GM21423 (cell line): ENCODE results near the gene MEGF11.
"Not testable (repeated sequence)": the region's sequence is repeated elsewhere in the genome, so short reads cannot be mapped to it uniquely, and the experiment has no call there.

Experiments used
- ATAC-seq: cut with Tn5 transposase; IDR thresholded peaks from one replicate; pipeline ENCODE4 v1.9.1; 2021; ENCODE audit warnings: mild to moderate bottlenecking, moderate library complexity; ENCODE audit not compliant: unreplicated experiment

MEGF11 gene

DNA sequence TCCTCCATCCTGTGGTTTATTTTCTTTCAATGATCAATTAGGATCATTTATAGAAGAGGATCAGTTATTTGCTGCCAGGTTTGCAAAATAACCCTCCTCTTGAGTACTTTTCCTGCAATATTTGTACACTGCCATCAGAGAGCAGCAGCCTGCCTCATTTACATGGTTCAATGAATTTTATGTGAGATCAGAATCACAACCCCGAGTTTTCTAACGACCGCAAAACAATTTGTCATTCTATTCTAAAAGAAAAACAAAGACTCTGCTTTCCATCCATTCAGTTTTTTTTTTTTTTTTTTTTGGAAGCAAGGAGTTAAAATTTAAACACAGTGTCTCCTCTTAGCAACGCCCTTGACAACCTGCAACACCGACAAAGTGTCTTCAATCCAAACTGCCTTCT, 237.4 kb downstream of the MEGF11 start:
- no peak for ATAC-seq

DNA sequence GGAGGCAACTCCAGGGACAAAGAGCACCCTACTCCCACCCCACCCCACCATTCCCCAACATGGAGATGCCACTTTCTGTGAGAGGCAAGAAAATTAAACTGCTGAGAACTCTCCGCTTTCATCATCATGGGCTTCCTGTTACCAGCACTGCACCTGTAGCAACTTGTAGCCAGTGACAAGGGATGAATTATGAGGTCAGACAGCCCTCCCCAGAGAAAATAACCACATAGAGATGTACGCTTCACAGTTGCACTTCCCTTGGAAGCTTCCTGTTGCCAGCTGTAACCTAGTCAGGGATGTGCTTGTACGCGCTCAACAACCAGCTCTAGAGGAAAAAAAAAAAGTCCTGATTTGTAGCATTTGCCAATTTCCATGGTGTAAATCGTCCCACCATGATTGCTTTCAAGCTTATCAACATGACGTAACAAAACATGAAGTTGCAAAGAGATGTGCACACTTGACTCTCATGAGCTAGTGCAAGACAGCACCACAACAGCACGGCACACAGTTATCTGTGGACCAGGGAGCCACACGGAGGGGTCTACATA, 238.8 kb downstream of the MEGF11 start:
- ATAC-seq, result no peak

DNA sequence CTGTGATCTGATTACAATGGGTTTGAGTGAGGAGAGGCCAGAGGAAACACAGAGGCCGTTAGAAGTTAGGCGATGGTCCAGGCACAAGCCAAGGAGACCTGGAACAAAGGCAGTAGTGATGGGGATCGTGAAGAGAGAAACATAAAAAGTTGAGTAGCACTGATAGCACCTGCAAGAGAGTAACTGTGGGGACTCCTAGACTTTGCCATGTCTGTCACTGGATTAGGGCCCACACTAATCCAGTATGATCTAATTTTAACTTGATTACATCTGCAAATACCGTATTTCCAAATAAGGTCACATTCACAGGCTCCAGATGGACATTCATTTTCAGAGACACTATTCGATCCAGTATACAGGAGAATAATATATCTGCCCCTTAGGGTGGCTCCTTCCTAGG, 239.5 kb downstream of the MEGF11 start:
- no peak for ATAC-seq

DNA sequence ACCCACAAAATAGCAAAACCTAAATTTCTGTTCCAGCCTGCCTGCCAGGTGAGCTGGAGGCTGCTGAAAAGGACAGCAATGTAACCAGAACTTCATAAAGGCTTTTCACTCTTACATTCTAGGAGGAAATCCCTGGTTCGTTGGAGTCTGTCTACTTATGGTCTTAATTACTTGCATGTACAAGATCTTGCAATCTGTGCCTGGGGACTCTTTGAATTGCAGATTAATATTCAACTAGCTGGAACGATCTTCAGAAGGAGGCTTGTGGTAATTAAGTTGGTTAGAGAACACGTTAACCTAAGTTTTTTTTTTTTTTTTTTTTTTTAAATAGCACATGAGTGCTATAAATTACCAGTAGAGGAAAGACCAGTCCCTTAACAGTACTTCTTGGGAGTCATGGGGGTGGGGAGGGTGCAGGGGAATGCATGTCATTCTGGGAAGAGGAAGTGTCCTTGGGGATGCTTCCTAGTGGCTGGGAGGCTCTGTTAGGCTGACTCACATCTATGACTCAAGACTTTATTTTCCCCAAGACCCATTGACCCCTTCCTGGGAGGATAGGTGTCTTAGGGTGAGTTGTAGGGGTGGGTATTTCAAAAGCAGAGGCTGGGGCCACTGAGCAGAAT, 244.5 kb downstream of the MEGF11 start:
- no peak for ATAC-seq

DNA sequence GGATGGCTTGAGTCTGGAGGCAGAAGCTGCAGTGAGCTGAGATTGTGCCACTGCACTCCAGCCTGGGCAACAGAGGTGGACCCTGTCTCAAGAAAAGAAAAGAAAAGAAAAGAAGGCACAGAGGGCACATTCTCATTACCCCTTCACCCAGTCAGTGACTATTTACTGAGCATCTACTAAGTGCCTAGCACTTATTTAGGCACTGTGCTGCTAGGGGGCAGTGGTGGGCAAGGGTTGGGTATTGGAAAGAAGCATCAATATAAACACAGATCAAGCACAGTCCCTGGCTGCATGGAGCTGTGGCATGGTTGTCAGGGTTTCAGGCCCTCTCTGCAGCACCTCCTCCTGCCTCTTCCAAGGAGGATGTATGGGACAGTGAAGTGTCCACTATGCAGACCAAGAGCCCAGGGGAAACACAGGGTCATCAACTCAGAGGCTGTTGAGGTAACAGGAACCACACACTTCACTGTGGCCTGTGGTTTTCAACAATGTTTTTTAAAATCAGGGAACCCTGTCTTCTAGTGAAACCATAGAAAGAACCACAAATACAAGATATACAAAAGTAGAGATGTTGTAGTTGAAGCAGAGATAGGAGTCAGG, 245.8 kb downstream of the MEGF11 start:
- ATAC-seq, result no peak

DNA sequence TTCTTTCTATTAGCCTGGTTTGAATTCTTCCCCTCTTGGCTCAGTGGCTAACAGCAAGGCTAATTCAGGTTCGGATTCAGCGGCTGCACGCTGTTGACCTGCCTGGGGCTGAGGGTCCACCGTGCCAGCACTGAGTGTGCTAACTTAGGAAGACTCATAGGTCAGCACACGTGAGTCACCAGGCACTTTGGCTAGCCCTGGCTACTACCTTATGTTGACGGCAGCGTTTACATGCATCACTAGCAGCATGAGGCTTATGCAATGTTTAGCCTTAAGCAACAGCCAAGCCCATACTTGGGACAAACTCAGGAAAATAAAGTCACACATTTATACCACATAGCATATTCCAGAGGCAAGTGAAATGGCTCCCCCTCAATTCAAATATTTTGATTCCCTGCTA, 246.6 kb downstream of the MEGF11 start:
- no peak for ATAC-seq

DNA sequence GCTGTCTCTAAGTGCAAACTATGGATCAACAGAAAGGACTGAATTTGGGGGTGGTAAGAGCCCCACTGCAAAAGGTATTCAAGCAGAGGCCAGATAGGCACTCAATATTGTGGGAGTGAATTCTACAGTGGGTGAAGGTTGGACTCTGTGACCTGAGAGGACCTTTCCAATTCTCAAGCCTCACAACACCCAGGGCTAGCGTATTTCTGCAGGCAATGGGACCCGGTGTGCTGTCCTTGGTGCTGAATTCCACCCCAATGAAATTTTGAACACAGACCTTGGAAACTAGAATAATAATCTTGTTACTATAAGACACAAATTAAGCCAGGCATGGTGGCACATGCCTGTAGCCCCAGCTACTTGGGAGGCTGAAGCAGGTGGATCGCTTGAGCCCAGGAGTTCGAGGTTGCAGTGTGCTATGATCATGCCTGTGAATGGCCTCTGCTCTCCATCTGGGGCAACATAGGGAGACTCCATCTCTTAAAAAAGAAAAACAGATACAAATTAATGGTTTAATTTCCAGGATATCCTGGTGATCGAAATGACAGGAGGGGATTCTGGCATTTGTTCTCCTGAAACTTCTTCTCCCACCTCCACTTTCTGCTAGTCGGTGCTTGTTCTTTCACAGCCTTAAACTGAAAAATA, 248.8 kb downstream of the MEGF11 start:
- no peak for ATAC-seq

DNA sequence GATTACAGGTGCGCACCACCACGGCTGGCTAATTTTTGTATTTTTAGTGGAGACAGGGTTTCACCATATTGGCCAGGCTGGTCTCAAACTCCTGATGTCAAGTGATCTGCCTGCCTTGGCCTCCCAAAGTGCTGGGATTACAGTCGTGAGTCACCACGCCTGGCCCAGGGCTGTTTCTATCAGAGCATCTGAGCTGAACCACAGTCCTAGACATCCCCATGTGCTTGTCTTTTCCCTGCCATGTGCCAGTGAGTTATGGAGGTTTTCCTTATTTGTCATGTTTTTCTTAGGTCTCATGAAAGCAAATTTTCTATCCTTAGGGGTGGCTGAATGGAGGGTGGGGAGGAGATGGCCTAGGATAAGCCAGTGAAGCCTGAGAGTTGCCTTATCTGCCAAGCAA, 250.4 kb downstream of the MEGF11 start:
- not testable (repeated sequence) for ATAC-seq

DNA sequence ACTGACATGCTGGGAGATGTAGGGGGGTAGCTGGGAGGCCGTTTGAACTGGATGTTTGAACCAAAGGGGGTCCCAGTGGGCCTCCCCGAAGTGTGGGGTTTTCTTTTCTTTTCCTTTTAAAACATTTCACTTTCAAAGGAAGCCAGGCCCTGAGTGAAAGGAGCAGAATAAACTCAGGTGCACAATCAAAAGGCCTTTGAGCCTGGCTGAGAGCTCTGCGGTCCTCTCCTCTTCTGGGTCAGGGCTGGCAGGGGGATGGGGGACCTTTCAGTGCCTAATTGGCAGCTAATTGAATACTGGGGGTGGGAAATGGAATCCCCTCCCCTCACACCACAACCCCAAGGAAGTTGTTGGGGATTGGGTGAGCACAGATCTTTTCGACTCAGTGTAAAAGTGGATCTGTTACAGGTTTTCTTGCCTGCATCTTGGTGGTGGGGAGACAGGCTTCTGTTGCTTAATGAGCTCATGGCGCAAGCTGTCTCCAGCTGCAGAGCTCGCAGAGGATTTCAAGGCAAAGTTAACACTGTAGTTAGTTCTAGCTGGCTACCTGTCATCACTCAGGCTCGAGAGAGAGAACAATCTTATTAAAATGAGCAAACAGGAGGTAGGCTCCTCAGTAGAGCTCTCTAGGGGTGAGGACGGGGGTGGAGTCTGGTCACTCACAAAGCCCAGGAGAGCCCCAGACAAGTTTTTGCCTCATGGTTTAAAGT, 251.7 kb downstream of the MEGF11 start:
- ATAC-seq, result no peak

DNA sequence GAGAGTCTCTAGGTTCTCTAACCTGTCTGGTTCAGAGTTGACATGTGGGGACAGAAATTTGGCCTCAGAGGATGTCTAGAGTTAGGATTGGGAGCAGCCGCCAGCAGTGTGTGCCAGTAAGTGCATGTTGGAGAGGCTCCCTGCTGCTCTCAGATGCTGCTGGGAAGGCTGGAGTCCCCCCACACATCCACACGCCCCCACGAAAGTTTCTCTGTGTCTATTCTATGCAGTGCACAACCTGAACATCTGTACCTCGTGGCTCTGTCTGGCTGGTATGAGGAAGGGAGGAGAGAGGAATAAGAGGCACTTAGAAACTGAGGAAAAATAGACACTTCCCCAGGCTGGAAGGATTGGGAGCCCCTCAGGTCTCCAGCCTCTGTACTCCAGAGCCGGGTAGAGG, 252.5 kb downstream of the MEGF11 start:
- ATAC-seq, result no peak

DNA sequence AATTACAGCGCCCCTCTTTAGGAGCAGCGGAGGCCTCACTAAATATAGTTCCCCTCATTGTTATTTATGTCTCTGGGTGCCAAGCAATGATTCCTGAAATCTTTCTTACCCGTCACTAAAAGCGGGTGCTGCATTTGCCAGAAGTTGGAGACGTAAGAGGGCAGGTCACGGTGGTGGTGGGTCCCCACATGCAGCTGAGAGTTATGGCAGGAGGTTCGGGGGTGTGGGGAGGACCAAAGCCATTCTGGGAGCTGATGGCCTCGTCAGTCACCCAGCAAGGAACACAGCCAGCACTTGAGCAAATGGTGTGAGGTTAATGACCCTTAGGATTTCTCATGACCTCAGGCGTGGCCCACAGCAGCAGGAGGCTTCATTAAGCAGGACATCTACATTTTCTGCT, 255.1 kb downstream of the MEGF11 start:
- no peak for ATAC-seq

DNA sequence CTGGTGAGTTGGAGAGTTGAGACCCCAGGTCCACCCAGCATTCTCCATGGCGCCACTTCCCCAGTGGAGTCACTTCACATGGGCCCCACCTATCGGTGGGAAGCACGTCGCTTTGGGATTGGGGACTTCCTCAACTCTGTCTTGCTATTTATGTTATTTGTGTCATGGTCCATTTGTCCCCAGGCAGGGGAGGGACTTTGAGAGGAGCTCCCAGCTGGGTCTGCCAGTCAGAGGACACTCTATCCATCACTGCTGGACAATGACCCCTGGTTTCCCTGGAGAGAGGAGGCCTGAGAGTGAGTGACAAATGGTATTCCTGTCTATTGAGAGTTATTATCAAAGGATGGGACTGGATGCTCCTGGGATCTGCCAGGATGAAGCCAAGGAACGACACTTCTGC, 256.6 kb downstream of the MEGF11 start:
- ATAC-seq, result no peak

DNA sequence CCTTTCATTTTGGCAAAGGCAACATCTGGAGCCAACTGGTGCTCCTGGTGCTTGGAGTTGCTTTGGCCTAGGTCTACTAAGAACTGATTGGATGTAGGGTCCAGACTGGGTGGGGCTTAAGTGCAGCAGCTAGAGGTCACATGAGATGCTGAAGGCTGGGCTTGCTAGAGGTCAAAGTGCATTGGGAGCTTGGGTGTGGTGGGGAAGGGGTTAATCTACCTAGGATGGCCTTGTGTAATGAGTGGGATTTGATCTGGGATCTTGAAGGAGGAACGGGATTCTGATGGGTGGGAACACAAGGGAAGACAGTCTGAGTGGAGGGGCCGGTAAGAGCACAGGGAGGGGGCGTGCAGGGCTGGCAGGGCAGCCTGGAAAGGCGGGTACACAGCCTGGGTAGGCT, 258.7 kb downstream of the MEGF11 start:
- no peak for ATAC-seq

DNA sequence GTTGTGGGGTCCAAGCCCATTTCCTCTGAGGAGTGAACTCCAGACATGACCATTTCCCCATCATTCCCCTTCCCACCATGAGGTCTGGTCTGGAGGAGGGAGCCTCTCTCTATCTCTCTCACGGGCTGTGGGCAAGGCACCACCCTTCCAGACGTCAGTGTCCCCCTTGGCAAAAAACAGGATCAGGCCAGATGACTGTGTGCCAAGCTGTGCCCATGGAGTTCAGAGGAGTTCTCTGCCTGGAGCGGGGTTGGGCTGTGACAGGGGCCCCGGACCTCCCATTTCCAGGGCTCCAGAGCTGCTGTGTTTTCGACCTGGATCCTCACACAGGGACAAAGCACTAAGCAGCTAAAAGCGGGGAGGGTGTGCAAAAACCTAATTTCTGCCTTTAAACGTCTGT, 259.8 kb downstream of the MEGF11 start:
- no peak for ATAC-seq

DNA sequence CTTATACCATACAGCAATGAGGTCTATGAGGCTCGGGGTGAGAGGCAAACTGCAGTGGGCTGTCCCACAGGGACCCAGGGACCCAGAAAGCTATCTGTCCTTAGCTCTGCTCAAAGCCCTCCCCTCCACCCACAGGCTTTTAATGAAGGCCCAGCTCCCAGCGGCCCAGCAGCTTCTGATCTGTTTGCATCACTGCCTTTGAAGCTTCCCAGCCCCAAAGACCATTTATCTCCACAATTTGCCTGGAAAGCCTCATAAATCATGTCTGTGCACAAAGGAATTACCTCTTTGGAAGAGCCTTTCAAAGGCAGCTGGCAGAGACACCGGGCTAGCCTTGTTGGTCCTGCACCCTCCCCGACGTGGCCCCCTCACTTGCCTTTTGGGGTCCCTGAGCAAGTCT, 260.3 kb downstream of the MEGF11 start:
- no peak for ATAC-seq

DNA sequence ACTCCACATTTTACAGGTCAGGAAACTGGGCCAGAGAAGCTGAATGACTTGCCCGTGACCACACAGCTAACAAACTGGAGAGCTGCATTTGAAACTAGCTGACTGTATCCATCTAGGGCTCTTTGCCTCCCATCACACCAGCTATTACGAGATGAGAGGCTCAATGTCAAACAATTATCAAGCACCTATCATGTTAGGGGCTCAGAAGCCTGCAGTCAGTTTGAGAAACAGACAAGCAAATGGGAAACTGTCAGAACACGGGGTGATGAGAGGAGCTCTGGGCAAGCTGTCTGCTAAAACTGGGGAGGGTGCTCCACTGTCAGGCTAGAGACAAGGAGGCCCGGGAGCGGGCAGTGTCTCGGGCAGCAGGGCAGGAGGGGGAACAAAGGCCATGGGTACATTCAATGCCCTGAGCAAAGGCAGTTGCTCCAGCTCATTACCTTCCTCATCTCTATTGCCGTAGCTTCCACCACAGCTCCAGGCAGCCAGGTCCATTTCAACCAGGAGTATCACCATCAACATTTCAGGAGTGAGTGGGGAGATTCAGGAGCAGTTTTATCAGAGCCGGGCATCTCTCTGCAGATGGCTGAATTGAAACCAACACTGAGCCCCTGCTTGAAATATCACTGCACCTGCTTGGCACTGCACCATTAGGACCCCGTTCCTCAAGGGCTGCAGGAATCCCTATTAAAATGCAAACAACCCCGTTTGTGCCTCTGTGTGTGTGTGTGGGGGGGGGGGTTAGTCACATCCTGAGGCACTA, 261.6 kb downstream of the MEGF11 start:
- ATAC-seq, result no peak

DNA sequence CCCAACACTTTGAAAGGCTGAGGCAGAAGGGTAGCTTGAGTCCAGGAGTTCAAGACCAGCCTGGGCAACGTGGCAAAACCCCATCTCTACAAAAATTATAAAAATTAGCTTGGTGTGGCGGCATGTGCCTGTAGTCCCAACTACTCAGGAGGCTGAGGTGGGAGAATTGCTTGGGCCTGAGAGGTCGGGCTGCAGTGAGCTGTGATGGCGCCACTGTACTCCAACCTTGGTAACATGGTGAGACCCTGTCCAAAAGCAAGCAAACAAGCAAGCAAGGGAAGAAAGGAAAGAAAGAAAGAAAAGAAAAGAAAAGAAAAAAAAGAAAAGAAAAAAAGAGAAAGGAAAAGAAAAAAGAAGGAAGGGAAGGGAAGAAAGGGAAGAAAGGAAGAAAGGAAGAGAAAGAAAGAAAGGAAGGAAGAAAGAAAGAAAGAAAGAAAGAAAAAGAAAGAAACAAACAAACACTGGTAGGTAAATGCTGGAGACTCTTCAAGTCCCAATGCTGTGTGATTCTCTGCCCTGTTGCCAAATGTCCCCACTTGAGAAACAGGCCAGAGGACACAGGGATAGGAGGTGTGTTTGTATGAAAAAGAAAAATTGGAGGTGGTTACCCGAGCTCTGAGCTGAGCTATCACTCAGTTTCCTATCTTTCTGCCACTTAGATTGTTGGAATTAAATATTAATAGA, 263.1 kb downstream of the MEGF11 start:
- ATAC-seq, result no peak

DNA sequence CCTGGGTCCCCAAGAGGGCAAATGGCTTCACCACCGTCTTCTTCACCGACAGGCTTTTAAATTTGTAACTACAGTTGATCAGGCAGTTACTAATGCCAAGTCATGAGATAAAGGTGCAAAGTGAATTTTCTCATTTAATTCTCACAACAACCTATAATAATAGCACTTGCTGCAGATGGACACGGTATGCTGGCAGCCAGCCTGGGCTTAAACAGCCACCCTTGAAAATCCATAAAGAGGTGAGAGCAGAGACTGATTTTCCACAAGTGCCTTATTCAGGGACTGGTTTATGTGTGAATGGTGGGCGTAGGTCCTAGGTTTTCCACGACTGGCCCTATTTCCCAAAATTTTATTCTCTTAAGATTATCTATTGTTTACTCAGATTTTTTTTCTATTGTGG, 266.4 kb downstream of the MEGF11 start:
- ATAC-seq, result no peak

DNA sequence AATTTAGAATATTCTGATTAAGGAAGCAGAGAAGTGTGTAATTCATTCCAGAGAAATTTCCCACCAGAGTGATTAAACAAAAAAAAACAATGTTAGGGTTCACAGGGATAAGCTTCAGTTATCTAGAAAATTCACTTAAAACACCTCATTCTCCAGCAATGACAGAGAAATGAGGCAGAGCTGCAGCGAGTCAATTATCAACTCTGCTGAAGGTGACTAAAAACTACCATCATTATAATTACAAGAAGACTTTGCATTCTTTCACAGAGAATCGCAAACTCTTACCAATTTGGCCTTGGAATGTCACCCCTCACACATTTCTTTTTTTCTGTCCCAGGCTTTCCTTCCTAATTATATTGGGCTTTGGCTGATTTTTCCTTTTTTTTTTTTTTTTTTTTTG, 267.1 kb downstream of the MEGF11 start:
- no peak for ATAC-seq

DNA sequence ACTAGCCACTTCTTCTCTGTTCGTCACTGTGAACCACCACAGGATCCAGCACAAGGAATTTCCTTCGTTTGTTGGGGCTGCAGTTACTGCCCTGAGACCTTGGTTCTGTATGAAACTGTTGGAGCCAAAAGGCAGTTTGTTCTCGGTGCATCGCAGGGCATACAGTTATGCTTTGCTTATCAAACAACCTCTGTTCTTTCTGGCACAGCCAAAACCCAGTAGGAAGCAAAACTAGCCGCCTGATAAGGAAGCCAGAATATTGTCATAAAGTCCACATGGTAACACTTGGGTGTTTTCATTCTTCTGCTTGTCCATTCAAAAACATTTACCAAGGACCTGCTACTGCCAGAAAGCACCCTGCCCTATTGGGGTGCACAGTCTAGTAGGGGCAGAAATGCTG, 268.2 kb downstream of the MEGF11 start:
- ATAC-seq, result no peak
